Natural killer cell (primary cell): ENCODE results near the gene PRSS35. TPM values are rescaled to one million over a fixed set of nuclear protein-coding genes. Genes with fewer than 3 reads are reported as not detected.
A peak's percentile ranks its signal among the peaks of the same experiment; 100 is the strongest.

Source experiments
- ATAC-seq, 3 donors: fragments of 150-1000 bp in 2 of 3; fragments of 200-7000 bp in 1 of 3; cut with Tn5 transposase; 1 replicate in 1 of 3; 2 replicates in 2 of 3; pipeline ENCODE4 v1.10.0; 2021; ENCODE audit warnings: mild to moderate bottlenecking in 2 of 3, moderate library complexity in 2 of 3
- DNase-seq, 2 donors: peaks; one replicate each; pipeline versions ENCODE4 v3.0.0 to v3.0.0-alpha.2; 2013 to 2021; ENCODE audit warnings: mixed read lengths in 1 of 2
- H3K27ac ChIP-seq: one replicate; pipeline ENCODE4 v1.5.1; 2013; ENCODE audit warnings: mild to moderate bottlenecking, low read length
- H3K27me3 ChIP-seq: one replicate; pipeline ENCODE4 v1.6.1; 2013; ENCODE audit warnings: low read length; ENCODE audit not compliant: control insufficient read depth, insufficient read depth
- H3K36me3 ChIP-seq: one replicate; pipeline ENCODE4 v1.6.1; 2013; ENCODE audit warnings: low read length; ENCODE audit not compliant: control insufficient read depth, insufficient read depth
- H3K4me1 ChIP-seq: one replicate; pipeline ENCODE4 v1.6.1; 2013; ENCODE audit warnings: low read length; ENCODE audit not compliant: control insufficient read depth, insufficient read depth
- H3K4me3 ChIP-seq: one replicate; pipeline ENCODE4 v1.5.1; 2013; ENCODE audit warnings: low read length
- H3K9me3 ChIP-seq: one replicate; pipeline ENCODE4 v1.6.1; 2013; ENCODE audit warnings: low read length; ENCODE audit not compliant: control insufficient read depth, insufficient read depth
- H3K27ac Mint-ChIP-seq, 2 donors: one replicate each; pipeline ENCODE4 v1.8.0; 2022; ENCODE audit warnings: mild to moderate bottlenecking in 2 of 2, mixed read lengths in 2 of 2, moderate library complexity in 1 of 2
- H3K27me3 Mint-ChIP-seq, 2 donors: one replicate each; pipeline ENCODE4 v1.8.0; 2022; ENCODE audit warnings: low read depth in 2 of 2, mixed read lengths in 2 of 2
- H3K36me3 Mint-ChIP-seq: one replicate; pipeline ENCODE4 v1.8.0; 2022; ENCODE audit warnings: mixed read lengths
- H3K4me1 Mint-ChIP-seq, 2 donors: one replicate each; pipeline ENCODE4 v1.8.0; 2022; ENCODE audit warnings: mixed read lengths in 2 of 2
- H3K4me3 Mint-ChIP-seq: one replicate; pipeline ENCODE4 v1.8.0; 2022; ENCODE audit warnings: mild to moderate bottlenecking, moderate library complexity, mixed read lengths
- H3K9me3 Mint-ChIP-seq, 2 donors: one replicate each; pipeline ENCODE4 v1.8.0; 2022; ENCODE audit warnings: mixed read lengths in 2 of 2
- WGBS: methylation state at CpG from one replicate; pipeline ENCODE4 v1.1.7; 2013; ENCODE audit warnings: missing lambda C conversion rate; ENCODE audit not compliant: insufficient coverage; 5-methylcytosine and 5-hydroxymethylcytosine counted together
- intact Hi-C: fragments of 100-400 bp; cut with micrococcal nuclease; formaldehyde crosslinking; loops from one replicate; pipeline ENCODE4 v1.14.2; 2022
- total RNA-seq, 4 donors: library from RNA; stranded (reverse); fragments of 120-200 nt in 1 of 4; gene quantifications; one replicate each; pipeline versions ENCODE4 v1.2.3 to v1.2.4, GENCODE V29; 2013 to 2022
- TF ChIP-seq, protein P1 (sequence below): fragments of 200-600 bp; IDR thresholded peaks from one replicate; pipeline ENCODE4 v1.8.0; 2022; ENCODE audit warnings: antibody characterized with exemption

The PRSS35 gene
- total RNA-seq, 3 donors from 2014 or later (not counting 1 experiment from before 2014, with no cell fraction given): not detected

GRCh38 chr6:83517500-83517899 is 5.2 kb downstream of the PRSS35 start:
- Mint-ChIP-seq H3K4me1 (peaks cover 0 to 6% of the 10 kb centered on the region in 2 donors), H3K27ac (no peak overlapping the region), H3K4me3 (no peak overlapping the region), H3K9me3 (no peaks in the 10 kb centered on the region), H3K27me3 (peaks cover 21 to 45% of the 10 kb centered on the region in 2 donors), H3K36me3 (no peaks in the 10 kb centered on the region)
- Histone ChIP-seq H3K4me3 (no peak overlapping the region), H3K36me3 (no peaks in the 10 kb centered on the region), H3K27me3 (peaks cover 2% of the 10 kb centered on the region), H3K4me1 (peaks cover under 1% of the 10 kb centered on the region), H3K27ac (no peak overlapping the region), H3K9me3 (no peaks in the 10 kb centered on the region)
- TF ChIP-seq, protein P1, sequence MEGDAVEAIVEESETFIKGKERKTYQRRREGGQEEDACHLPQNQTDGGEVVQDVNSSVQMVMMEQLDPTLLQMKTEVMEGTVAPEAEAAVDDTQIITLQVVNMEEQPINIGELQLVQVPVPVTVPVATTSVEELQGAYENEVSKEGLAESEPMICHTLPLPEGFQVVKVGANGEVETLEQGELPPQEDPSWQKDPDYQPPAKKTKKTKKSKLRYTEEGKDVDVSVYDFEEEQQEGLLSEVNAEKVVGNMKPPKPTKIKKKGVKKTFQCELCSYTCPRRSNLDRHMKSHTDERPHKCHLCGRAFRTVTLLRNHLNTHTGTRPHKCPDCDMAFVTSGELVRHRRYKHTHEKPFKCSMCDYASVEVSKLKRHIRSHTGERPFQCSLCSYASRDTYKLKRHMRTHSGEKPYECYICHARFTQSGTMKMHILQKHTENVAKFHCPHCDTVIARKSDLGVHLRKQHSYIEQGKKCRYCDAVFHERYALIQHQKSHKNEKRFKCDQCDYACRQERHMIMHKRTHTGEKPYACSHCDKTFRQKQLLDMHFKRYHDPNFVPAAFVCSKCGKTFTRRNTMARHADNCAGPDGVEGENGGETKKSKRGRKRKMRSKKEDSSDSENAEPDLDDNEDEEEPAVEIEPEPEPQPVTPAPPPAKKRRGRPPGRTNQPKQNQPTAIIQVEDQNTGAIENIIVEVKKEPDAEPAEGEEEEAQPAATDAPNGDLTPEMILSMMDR: no peak
- WGBS: 86% methylated on average over 1 of the region's 1 CpG
- ATAC-seq (no peak), DNase-seq (no peak)
- intact Hi-C loops: no loop called here

- Mint-ChIP-seq H3K4me1 (peaks cover 0 to 5% of the 10 kb centered on the region in 2 donors), H3K27ac (no peak overlapping the region), H3K36me3 (no peaks in the 10 kb centered on the region), H3K9me3 (no peaks in the 10 kb centered on the region), H3K4me3 (no peak overlapping the region), H3K27me3 (peaks cover 23 to 45% of the 10 kb centered on the region in 2 donors)
- DNase-seq: no peak
- Histone ChIP-seq H3K27me3 (no peaks in the 10 kb centered on the region), H3K9me3 (no peaks in the 10 kb centered on the region), H3K27ac (no peak overlapping the region), H3K4me1 (no peaks in the 10 kb centered on the region), H3K36me3 (no peaks in the 10 kb centered on the region), H3K4me3 (no peak overlapping the region)
- no CpG with 5 or more reads among the region's 4 CpGs for WGBS
- intact Hi-C loops: no loop called here
- TF ChIP-seq, protein P1: no peak
- ATAC-seq: no peak
Observed at GRCh38 chr6:83518816-83519480, 6.6 kb downstream of the PRSS35 start.

DNA sequence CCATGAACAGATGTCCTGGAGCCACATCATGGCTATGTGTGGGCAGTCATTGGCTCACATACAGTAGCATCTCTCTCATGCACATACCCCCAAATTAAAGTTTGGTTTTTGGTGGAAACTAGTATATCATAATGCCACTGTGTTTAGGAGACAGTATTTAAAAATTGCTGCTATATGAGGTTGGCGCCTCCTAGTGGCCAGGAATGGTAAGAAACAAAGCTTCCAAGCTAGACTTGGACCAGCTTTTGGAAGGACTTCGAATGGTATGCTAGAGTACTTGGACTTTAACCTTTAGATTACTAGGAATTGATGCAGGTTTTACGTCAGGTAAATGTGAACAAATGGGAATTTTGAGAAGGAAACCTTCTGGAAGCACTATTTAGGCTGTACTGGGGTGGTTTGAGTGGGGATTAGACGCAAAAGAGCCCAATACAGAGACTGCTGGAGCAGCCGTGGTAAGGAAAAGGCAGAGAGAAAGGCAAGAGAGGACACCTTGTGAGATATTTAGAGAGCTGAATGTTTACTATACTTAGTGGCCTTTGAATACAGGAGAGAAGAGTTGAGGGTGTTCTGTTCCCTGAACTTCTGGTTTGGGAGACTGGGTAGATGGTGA is 23.8 kb downstream of the PRSS35 start:
- Histone ChIP-seq H3K9me3 (no peaks in the 10 kb centered on the region), H3K4me1 (no peaks in the 10 kb centered on the region), H3K27me3 (peaks cover 3% of the 10 kb centered on the region), H3K27ac (no peak overlapping the region), H3K4me3 (no peak overlapping the region), H3K36me3 (no peaks in the 10 kb centered on the region)
- Mint-ChIP-seq H3K27ac (no peak overlapping the region), H3K27me3 (peaks cover 13 to 28% of the 10 kb centered on the region in 2 donors), H3K36me3 (no peaks in the 10 kb centered on the region), H3K9me3 (no peaks in the 10 kb centered on the region), H3K4me3 (no peak overlapping the region), H3K4me1 (peaks cover 0 to 4% of the 10 kb centered on the region in 2 donors)
- intact Hi-C loops: no loop called here
- TF ChIP-seq, protein P1: peak; percentile 85
- peak; percentile 53 to 65 (median 56) for ATAC-seq
- 49% methylated on average over 5 of the region's 5 CpGs for WGBS
- peak; percentile 31 to 55 for DNase-seq
